Measurements from ENCODE around the gene SEC24D.
"Not testable (repeated sequence)": the region's sequence is repeated elsewhere in the genome, so short reads cannot be mapped to it uniquely, and the experiment has no call there.

The SEC24D gene, protein sequence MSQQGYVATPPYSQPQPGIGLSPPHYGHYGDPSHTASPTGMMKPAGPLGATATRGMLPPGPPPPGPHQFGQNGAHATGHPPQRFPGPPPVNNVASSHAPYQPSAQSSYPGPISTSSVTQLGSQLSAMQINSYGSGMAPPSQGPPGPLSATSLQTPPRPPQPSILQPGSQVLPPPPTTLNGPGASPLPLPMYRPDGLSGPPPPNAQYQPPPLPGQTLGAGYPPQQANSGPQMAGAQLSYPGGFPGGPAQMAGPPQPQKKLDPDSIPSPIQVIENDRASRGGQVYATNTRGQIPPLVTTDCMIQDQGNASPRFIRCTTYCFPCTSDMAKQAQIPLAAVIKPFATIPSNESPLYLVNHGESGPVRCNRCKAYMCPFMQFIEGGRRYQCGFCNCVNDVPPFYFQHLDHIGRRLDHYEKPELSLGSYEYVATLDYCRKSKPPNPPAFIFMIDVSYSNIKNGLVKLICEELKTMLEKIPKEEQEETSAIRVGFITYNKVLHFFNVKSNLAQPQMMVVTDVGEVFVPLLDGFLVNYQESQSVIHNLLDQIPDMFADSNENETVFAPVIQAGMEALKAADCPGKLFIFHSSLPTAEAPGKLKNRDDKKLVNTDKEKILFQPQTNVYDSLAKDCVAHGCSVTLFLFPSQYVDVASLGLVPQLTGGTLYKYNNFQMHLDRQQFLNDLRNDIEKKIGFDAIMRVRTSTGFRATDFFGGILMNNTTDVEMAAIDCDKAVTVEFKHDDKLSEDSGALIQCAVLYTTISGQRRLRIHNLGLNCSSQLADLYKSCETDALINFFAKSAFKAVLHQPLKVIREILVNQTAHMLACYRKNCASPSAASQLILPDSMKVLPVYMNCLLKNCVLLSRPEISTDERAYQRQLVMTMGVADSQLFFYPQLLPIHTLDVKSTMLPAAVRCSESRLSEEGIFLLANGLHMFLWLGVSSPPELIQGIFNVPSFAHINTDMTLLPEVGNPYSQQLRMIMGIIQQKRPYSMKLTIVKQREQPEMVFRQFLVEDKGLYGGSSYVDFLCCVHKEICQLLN

DNA sequence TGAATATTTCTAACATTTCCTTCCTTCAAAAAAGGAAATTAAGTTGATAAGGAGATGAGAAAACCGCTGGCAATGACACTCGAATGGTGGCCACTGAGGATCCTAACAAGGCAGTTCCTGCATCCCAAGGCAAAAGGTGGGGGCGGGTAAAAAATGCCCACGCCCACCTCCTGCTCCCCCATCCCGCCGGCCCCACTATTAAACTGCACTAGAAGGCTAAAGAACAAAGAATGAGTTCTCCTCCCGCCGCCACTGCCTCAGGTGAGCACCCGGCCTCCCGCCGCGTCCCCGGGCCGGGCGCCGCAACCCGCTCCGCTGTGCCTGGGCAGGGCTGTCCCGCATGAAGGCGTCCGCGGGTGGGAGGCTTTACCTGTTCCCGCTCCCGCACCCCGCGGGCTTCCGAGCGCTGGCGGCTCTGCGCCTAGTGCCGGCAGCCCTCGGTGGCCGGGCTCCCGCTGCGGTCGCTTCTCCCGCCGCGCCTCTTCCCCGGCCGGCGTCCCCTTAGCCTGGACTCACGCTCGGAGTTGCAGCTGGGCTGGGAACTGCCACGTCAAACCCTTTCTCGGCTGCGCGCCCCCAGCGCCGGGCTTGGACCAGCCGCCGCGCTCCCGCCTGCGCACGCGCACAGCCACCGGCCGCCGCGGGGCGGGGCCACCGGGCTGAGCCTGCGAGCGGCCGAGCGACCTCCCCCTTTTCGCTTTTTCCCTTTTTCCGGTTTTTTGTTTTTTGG lies at the start of gene SEC24D:
TSS of gene SEC24D (minus strand) at position 556 of the 730 bp plus-strand sequence. CDS start 2,430 bp downstream, outside the sequence.
- Mint-ChIP-seq H3K9me3 (no peaks in the 10 kb centered on the region), H3K4me1 (ENCODE audit: low read depth) (peaks cover 32% of the 10 kb centered on the region), H3K36me3 (ENCODE audit: low read depth) (peaks cover 39% of the 10 kb centered on the region), H3K27me3 (no peaks in the 10 kb centered on the region), H3K27ac (peak within 1 kb of the TSS; percentile 99), H3K4me3 (peak within 1 kb of the TSS; percentile 88)
- peak; percentile 92 for DNase-seq

DNA sequence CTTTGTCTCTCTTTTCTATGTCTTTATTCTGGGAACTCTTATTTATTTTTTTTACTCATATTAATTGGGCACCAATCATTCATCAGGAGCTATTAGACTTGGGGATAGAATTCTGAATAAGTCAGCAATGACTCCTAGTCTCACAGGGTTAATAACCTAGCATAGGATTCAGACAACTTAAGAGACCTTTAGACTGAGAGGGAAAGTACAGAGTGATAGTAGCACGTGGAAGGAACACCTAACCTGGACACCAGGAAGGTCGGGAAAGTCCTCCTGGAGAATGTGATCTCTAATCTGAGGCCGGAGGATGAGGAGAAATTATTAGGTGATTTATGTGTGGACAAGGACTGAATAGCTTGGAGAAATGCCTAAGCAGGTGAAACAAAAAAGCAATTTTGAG lies 48.8 kb upstream of the SEC24D start:
- Mint-ChIP-seq H3K9me3 (no peaks in the 10 kb centered on the region), H3K4me3 (no peak overlapping the region), H3K4me1 (ENCODE audit: low read depth) (peaks cover 16% of the 10 kb centered on the region), H3K36me3 (ENCODE audit: low read depth) (no peaks in the 10 kb centered on the region), H3K27me3 (peaks cover 15% of the 10 kb centered on the region), H3K27ac (no peak overlapping the region)
- DNase-seq, result no peak

DNA sequence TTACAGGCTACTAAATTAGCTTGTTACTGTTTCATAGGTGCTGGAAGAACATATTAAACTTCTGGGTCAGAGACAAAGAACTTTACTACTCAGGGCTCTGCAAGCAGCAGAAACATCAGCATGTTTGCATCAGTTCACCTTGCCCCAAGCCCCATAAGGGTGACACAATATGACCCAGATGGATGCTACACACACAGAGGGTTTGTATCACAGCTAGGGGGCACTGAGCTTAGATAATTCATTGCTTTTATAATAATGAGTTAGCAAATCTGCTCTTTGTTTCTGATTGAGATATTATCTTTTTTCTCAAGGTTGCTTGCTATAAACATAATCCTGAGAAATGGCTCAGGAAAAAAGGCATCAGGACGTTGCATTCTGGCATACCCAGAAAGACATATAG lies 47.9 kb upstream of the SEC24D start:
- DNase-seq, result no peak
- Mint-ChIP-seq H3K27ac (no peak overlapping the region), H3K4me3 (no peak overlapping the region), H3K36me3 (ENCODE audit: low read depth) (peaks cover under 1% of the 10 kb centered on the region), H3K27me3 (peaks cover 8% of the 10 kb centered on the region), H3K4me1 (ENCODE audit: low read depth) (peaks cover 10% of the 10 kb centered on the region), H3K9me3 (peaks cover under 1% of the 10 kb centered on the region)

DNA sequence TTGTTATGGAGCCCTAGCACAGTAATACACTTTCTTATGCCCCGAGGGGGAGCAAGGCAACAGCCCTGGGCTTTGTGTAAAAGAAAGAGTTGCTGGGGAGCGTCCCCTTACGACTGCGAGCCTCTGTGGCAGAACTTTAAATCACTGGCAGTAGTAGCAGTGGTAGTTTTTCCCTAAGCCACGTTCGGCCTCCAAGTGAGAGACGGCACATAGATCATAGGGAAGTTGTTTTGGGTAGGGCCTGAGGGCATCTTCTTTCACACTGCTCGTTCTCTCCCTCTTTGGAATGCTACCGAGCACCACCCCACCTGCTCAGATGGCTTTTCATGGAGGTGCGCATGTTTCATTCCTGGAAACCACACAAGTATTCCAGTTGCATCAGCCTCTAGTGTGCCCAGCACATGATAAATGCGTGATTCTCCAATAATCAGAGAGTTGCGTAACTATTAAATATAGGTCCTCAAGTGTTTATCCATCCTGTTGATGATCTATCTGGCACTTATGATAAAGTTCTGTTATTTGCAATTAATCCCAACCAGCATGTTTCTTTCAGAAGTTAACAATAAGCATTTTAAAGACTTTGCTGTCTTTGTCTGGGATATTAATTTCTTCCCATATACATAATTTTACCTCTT lies 45.7 kb upstream of the SEC24D start:
- H3K36me3 Mint-ChIP-seq (ENCODE audit: low read depth), result peaks cover 13% of the 10 kb centered on the region
- DNase-seq, result no peak
- H3K4me1 Mint-ChIP-seq (ENCODE audit: low read depth), result peaks cover 2% of the 10 kb centered on the region
- H3K27me3 Mint-ChIP-seq, result no peaks in the 10 kb centered on the region
- H3K4me3 Mint-ChIP-seq, result no peak overlapping the region
- peaks cover 13% of the 10 kb centered on the region for H3K9me3 Mint-ChIP-seq
- no peak overlapping the region for H3K27ac Mint-ChIP-seq

DNA sequence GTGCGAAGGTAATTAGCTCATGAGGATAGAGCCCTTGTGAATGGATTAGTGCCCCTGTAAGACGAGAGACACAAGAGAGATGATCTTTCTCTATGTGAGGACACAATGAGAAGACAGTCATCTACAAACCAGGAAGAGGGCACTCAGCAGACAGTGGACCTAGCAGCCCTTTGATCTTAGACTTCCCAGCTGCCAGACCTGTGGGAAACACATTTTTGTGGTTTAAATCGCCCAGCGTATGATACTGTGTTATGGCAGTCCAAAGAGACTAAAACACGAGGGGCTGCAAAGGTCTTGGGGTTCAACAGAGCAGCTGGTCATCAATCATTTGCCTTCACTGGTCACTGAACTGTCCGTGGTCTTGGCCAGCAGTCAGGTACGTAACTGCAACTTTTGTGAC lies 43.5 kb upstream of the SEC24D start:
- no peak for DNase-seq
- Mint-ChIP-seq H3K27me3 (no peaks in the 10 kb centered on the region), H3K27ac (no peak overlapping the region), H3K9me3 (peaks cover 13% of the 10 kb centered on the region), H3K4me3 (no peak overlapping the region), H3K4me1 (ENCODE audit: low read depth) (peaks cover 2% of the 10 kb centered on the region), H3K36me3 (ENCODE audit: low read depth) (peaks cover 16% of the 10 kb centered on the region)

DNA sequence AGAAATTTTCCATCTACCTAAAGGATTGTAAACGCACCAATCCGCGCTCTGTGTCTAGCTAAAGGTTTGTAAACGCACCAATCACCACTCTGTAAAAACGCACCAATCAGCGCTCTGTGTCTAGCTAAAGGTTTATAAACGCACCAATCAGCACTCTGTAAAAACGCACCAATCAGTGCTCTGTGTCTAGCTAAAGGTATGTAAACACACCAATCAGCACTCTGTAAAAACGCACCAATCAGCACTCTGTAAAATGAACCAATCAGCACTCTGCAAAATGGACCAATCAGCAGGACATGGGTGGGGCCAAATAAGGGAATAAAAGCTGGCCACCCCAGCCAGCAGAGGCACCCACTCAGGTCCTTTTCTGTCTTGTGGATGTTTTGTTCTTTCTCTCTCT lies 42.6 kb upstream of the SEC24D start:
- not testable (repeated sequence) for DNase-seq; H3K4me3 Mint-ChIP-seq; H3K4me1 Mint-ChIP-seq (ENCODE audit: low read depth); H3K27me3 Mint-ChIP-seq; H3K27ac Mint-ChIP-seq
- Mint-ChIP-seq H3K36me3 (ENCODE audit: low read depth) (peaks cover 16% of the 10 kb centered on the region), H3K9me3 (peaks cover 13% of the 10 kb centered on the region)

DNA sequence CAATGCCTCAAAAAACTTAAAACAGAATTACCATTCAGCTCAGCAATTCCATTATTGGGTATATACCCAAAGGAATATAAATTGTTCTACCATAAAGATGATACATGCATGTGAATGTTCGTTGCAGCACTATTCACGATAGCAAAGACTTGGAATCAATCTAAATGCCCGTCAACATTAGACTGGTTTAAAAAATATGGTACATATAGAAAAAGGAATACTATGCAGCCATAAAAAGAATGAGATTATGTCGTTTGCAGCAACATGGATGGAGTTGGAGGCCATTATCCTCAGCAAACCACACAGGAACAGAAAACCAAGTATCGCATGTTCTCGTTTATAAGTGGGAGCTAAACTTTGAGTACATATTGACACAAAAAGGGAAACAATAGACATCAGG lies 41.9 kb upstream of the SEC24D start:
- no peak overlapping the region for H3K4me3 Mint-ChIP-seq
- H3K9me3 Mint-ChIP-seq, result peaks cover 13% of the 10 kb centered on the region
- H3K4me1 Mint-ChIP-seq (ENCODE audit: low read depth), result no peaks in the 10 kb centered on the region
- H3K36me3 Mint-ChIP-seq (ENCODE audit: low read depth), result peaks cover 16% of the 10 kb centered on the region
- no peak for DNase-seq
- no peaks in the 10 kb centered on the region for H3K27me3 Mint-ChIP-seq
- no peak overlapping the region for H3K27ac Mint-ChIP-seq

DNA sequence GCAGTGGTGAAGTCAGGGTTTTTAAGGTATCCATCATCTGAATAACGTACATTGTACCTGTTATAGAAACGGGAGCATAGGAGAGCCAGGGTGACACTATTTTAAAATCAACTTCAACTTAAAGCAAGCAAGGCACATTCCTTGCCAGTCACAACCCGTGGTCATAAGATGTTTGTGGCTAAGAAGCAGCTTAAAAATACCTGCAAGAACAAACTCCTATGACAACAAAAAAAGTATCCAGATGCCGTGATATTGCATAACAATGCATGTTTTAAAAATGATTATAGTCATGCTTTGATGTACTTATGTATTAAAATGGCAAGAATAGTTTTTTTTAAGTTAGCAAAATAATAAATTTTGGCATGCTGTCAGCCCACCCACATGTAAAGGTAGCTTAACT lies 36.3 kb upstream of the SEC24D start:
- no peak for DNase-seq
- Mint-ChIP-seq H3K36me3 (ENCODE audit: low read depth) (peaks cover 6% of the 10 kb centered on the region), H3K27ac (no peak overlapping the region)

DNA sequence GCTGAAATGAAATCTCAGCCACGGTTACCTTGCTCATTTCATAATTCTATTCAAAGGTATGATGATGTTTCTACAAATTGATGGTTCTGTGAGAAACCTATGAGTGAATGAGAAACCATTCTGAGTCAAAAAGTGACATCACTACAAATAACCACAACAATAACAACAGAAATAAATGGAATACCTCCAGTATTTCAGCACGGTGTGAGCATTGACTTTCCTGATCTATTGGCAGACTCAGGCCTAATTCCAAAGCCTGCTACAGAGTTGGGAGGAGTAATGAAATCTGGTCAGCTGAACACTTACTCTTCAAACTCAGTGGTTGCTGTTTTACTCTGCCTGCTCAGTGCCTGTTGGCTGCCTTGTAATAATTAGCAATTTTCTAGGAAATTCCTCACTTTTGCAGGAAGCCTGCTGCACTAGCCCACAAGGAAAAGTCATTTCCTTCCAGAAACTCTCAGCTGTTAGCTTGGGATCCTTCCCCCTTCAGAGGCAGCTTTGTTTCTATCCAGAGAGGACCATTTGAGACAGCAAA lies 33.9 kb upstream of the SEC24D start:
- Mint-ChIP-seq H3K27me3 (no peaks in the 10 kb centered on the region), H3K4me1 (ENCODE audit: low read depth) (peaks cover 10% of the 10 kb centered on the region), H3K9me3 (no peaks in the 10 kb centered on the region), H3K27ac (no peak overlapping the region), H3K36me3 (ENCODE audit: low read depth) (no peaks in the 10 kb centered on the region), H3K4me3 (no peak overlapping the region)
- DNase-seq, result no peak

More for the DNA sequence above, 36.3 kb upstream of the SEC24D start:
- no peak overlapping the region for H3K4me3 Mint-ChIP-seq
- peaks cover 3% of the 10 kb centered on the region for H3K9me3 Mint-ChIP-seq
- H3K4me1 Mint-ChIP-seq (ENCODE audit: low read depth), result peaks cover 5% of the 10 kb centered on the region
- H3K27me3 Mint-ChIP-seq, result no peaks in the 10 kb centered on the region

DNA sequence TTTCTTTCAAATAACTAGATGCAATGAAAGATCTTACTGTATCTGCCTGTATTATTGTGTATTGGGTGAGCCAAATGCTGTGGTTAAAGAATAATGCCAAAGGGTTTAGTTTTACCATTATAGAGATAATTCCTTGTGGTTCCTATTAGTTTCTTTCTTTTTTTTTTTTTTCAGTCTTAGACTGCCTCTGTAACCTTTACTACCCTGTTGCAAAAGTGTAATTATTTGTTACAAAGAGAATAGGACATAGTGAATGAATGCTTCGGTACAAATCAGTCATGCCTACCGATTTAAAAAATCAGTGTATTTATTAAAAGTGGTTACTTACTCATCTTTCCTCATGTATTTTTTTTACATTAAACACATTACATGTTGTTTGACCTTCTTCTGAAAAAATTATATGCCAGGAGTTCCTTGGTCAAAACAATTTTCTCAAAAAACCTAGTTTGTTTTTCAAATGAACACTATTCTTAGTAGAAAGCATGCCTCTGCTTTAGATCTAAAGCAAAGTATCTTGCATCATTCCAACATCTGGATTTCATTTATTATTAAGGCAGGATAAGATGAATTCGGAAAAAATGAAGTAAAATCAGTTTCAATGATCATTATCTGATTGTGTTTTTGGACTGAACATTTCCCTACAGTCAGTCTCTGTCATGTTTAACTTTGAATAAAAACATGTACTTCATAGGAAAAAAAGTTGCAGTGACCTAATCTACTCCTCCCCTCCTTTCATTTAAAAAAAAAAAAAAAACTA lies 31.6 kb upstream of the SEC24D start:
- H3K36me3 Mint-ChIP-seq (ENCODE audit: low read depth), result no peaks in the 10 kb centered on the region
- H3K4me1 Mint-ChIP-seq (ENCODE audit: low read depth), result peaks cover 12% of the 10 kb centered on the region
- no peak for DNase-seq
- H3K4me3 Mint-ChIP-seq, result no peak overlapping the region
- no peak overlapping the region for H3K27ac Mint-ChIP-seq
- no peaks in the 10 kb centered on the region for H3K9me3 Mint-ChIP-seq
- H3K27me3 Mint-ChIP-seq, result no peaks in the 10 kb centered on the region

DNA sequence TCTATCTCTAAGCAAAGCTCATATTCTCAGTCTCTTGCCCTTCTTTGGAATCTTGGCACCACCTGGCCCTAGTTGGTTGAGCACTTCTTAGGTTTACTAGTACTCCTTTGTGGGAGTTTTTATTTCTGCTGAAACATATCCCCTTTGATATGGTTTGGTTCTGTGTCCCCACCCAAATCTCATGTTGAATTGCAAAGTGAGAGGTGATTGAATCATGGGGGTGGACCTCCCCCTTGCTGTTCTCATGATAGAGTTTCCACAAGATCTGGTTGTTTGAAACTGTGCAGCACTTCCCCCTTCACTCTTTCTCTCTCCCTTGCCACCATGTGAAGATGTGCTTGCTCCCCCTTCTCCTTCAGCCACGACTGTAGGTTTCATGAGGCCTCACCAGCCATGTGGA lies 30.5 kb upstream of the SEC24D start:
- H3K4me1 Mint-ChIP-seq (ENCODE audit: low read depth), result peaks cover 12% of the 10 kb centered on the region
- no peak overlapping the region for H3K27ac Mint-ChIP-seq
- H3K27me3 Mint-ChIP-seq, result no peaks in the 10 kb centered on the region
- H3K4me3 Mint-ChIP-seq, result no peak overlapping the region
- H3K9me3 Mint-ChIP-seq, result no peaks in the 10 kb centered on the region
- H3K36me3 Mint-ChIP-seq (ENCODE audit: low read depth), result no peaks in the 10 kb centered on the region
- no peak for DNase-seq

DNA sequence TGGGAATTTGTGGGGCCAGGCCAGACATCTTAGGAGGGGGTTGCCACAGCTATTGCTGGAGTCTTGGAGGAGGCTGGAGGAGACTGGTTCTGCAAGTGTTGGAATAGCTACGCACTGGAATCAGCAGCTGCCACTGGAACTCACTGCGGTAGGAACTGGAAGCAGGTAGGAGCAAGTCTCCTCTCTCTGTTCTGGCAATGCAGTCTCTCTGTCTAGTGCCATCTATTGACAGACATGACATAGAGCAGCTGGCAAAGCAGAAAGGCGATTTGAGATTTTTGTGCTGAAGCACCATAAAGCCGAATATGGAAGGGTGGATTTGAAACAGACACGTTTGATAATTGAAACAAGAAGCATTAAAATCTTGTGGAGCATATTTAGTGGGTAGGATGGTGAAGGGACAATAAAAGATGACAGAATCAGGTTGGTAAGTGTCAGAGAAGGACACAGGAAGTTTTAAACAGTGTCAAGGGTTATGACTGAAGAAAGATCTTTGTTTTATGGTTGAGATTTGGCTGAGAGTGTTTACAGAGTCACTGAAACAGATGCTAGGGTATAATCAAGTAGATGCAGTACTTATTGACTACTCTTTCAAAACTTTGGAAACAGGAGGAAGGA lies 29.3 kb upstream of the SEC24D start:
- Mint-ChIP-seq H3K36me3 (ENCODE audit: low read depth) (no peaks in the 10 kb centered on the region), H3K4me1 (ENCODE audit: low read depth) (peaks cover 12% of the 10 kb centered on the region), H3K27me3 (no peaks in the 10 kb centered on the region), H3K4me3 (no peak overlapping the region), H3K9me3 (no peaks in the 10 kb centered on the region), H3K27ac (no peak overlapping the region)
- DNase-seq, result no peak

DNA sequence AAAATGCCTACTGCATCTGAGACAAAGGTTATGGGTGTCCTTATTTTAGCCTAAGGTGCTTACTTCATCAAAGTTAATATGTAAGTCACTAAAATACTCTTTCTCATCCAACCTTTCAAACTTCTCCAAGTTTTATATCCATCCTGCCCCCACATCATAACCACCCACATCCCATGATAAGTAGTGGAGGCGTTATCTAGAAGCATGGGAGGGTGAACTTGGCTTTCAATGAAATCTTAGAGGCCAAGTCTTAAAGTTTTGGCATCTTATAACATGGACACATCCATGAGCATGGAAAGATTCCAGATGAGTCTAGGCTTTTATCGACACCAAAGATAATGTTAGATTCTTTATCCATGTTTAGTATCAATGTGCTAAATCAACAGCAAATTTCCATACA lies 22.9 kb upstream of the SEC24D start:
- no peak overlapping the region for H3K4me3 Mint-ChIP-seq
- H3K9me3 Mint-ChIP-seq, result no peaks in the 10 kb centered on the region
- H3K36me3 Mint-ChIP-seq (ENCODE audit: low read depth), result no peaks in the 10 kb centered on the region
- H3K4me1 Mint-ChIP-seq (ENCODE audit: low read depth), result peaks cover 9% of the 10 kb centered on the region
- no peak overlapping the region for H3K27ac Mint-ChIP-seq
- H3K27me3 Mint-ChIP-seq, result no peaks in the 10 kb centered on the region
- DNase-seq, result no peak
